HEK293 (cell line): ENCODE data around the gene PHACTR3.
"Not testable (repeated sequence)": the region's sequence is repeated elsewhere in the genome, so short reads cannot be mapped to it uniquely, and the experiment has no call there.

Source experiments
- CTCF ChIA-PET: fragments of 350-600 bp; formaldehyde crosslinking; extraction: SDS; loops from one replicate; lab custom pipeline; 2021; ENCODE audit warnings: antibody characterized with exemption; lab: Yijun Ruan, JAX
- POLR2A ChIA-PET: fragments of 300-600 bp; formaldehyde crosslinking; extraction: SDS; loops from one replicate; lab custom pipeline; 2020; ENCODE audit warnings: antibody characterized with exemption, inconsistent platforms; lab: Yijun Ruan, JAX
- H3K27ac ChIP-seq: fragments of 200-500 bp; sonication (Bioruptor generic); 2 replicates; pipeline ENCODE4 v1.5.1; 2014; ENCODE audit warnings: low read depth, low read length, control low read depth, inconsistent platforms; ENCODE audit errors: extremely low read depth
- H3K36me3 ChIP-seq, 2 experiments: fragments of 200-500 bp in 1 of 2; sonication (Bioruptor generic) in 1 of 2; 1 replicate in 1 of 2; 2 replicates in 1 of 2; pipeline ENCODE4 v1.5.1; 2014 to 2017; ENCODE audit warnings: inconsistent platforms in 2 of 2, low read length in 2 of 2; ENCODE audit not compliant: control insufficient read depth in 2 of 2, insufficient read depth in 1 of 2
- H3K4me1 ChIP-seq: fragments of 200-500 bp; sonication (Bioruptor generic); 2 replicates; pipeline ENCODE4 v1.5.1; 2014; ENCODE audit warnings: mild to moderate bottlenecking, low read length, inconsistent platforms; ENCODE audit not compliant: control insufficient read depth, insufficient read depth
- H3K4me3 ChIP-seq: 2 replicates; pipeline ENCODE4 v1.5.1; 2011; ENCODE audit warnings: low read depth, mild to moderate bottlenecking, control low read depth, low read length, moderate library complexity
- H3K9me3 ChIP-seq: fragments of 200-500 bp; sonication (Bioruptor generic); 2 replicates; pipeline ENCODE4 v1.5.1; 2014; ENCODE audit warnings: low read depth, low read length, inconsistent platforms; ENCODE audit not compliant: control insufficient read depth, insufficient read depth
- BCL11A ChIP-seq: fragments of 450-650 bp; formaldehyde crosslinking; IDR thresholded peaks from 2 replicates; pipeline ENCODE4 v1.5.1; 2016; ENCODE audit warnings: low read depth, missing biosample characterization, missing genetic modification characterization
- FEZF1 ChIP-seq: fragments of 450-650 bp; formaldehyde crosslinking; IDR thresholded peaks from 2 replicates; pipeline ENCODE4 v1.5.1; 2016; ENCODE audit warnings: missing biosample characterization, missing genetic modification characterization
- GLIS2 ChIP-seq: fragments of 450-650 bp; formaldehyde crosslinking; IDR thresholded peaks from 2 replicates; pipeline ENCODE4 v1.5.1; 2016; ENCODE audit warnings: missing biosample characterization, missing genetic modification characterization
- KLF8 ChIP-seq: fragments of 450-650 bp; formaldehyde crosslinking; IDR thresholded peaks from 2 replicates; pipeline ENCODE4 v1.5.1; 2016; ENCODE audit warnings: missing biosample characterization, missing genetic modification characterization
- ZBTB1 ChIP-seq: fragments of 450-650 bp; formaldehyde crosslinking; IDR thresholded peaks from 2 replicates; pipeline ENCODE4 v1.5.1; 2016; ENCODE audit warnings: missing biosample characterization, missing genetic modification characterization
- ZBTB8A ChIP-seq: fragments of 450-650 bp; formaldehyde crosslinking; IDR thresholded peaks from 2 replicates; pipeline ENCODE4 v1.5.1; 2016; ENCODE audit warnings: missing biosample characterization, missing genetic modification characterization
- ZNF10 ChIP-seq: fragments of 450-650 bp; formaldehyde crosslinking; IDR thresholded peaks from 2 replicates; pipeline ENCODE4 v1.5.1; 2017; ENCODE audit warnings: missing biosample characterization, missing genetic modification characterization
- ZNF155 ChIP-seq: fragments of 450-650 bp; formaldehyde crosslinking; IDR thresholded peaks from 2 replicates; pipeline ENCODE4 v1.5.1; 2016; ENCODE audit warnings: missing biosample characterization, missing genetic modification characterization
- ZNF157 ChIP-seq: fragments of 450-650 bp; formaldehyde crosslinking; IDR thresholded peaks from 2 replicates; pipeline ENCODE4 v1.5.1; 2016; ENCODE audit warnings: missing biosample characterization, missing genetic modification characterization
- ZNF16 ChIP-seq: fragments of 450-650 bp; formaldehyde crosslinking; IDR thresholded peaks from 2 replicates; pipeline ENCODE4 v1.5.1; 2016; ENCODE audit warnings: low read depth, missing biosample characterization, missing genetic modification characterization
- ZNF175 ChIP-seq: fragments of 450-650 bp; formaldehyde crosslinking; IDR thresholded peaks from 2 replicates; pipeline ENCODE4 v1.5.1; 2016; ENCODE audit warnings: missing biosample characterization, missing genetic modification characterization
- ZNF248 ChIP-seq: fragments of 450-650 bp; formaldehyde crosslinking; IDR thresholded peaks from 2 replicates; pipeline ENCODE4 v1.5.1; 2017; ENCODE audit warnings: missing biosample characterization, missing genetic modification characterization
- ZNF324 ChIP-seq: fragments of 450-650 bp; formaldehyde crosslinking; IDR thresholded peaks from 2 replicates; pipeline ENCODE4 v1.5.1; 2016; ENCODE audit warnings: missing biosample characterization, missing genetic modification characterization
- ZNF341 ChIP-seq: fragments of 450-650 bp; formaldehyde crosslinking; IDR thresholded peaks from 2 replicates; pipeline ENCODE4; 2016; ENCODE audit warnings: low read depth, missing biosample characterization, missing genetic modification characterization
- ZNF514 ChIP-seq: fragments of 450-650 bp; formaldehyde crosslinking; IDR thresholded peaks from 2 replicates; pipeline ENCODE4 v1.5.1; 2016; ENCODE audit warnings: missing biosample characterization, missing genetic modification characterization
- ZNF530 ChIP-seq: fragments of 450-650 bp; formaldehyde crosslinking; IDR thresholded peaks from 2 replicates; pipeline ENCODE4 v1.5.1; 2016; ENCODE audit warnings: low read depth, missing biosample characterization, missing genetic modification characterization
- ZNF626 ChIP-seq: fragments of 450-650 bp; sonication (Bioruptor Pico); formaldehyde crosslinking; IDR thresholded peaks from 2 replicates; pipeline ENCODE4 v1.5.1; 2018; ENCODE audit warnings: missing biosample characterization, missing genetic modification characterization, inconsistent platforms
- ZNF670 ChIP-seq: fragments of 450-650 bp; formaldehyde crosslinking; IDR thresholded peaks from 2 replicates; pipeline ENCODE4 v1.5.1; 2016; ENCODE audit warnings: missing biosample characterization, missing genetic modification characterization, low read depth
- ZNF677 ChIP-seq: fragments of 450-650 bp; IDR thresholded peaks from 2 replicates; pipeline ENCODE4 v1.5.0; 2018; ENCODE audit warnings: missing biosample characterization, mild to moderate bottlenecking, missing genetic modification characterization, moderate library complexity
- ZNF747 ChIP-seq: fragments of 450-650 bp; formaldehyde crosslinking; IDR thresholded peaks from 2 replicates; pipeline ENCODE4 v1.5.1; 2016; ENCODE audit warnings: missing biosample characterization, missing genetic modification characterization
- ZNF785 ChIP-seq: fragments of 450-650 bp; formaldehyde crosslinking; IDR thresholded peaks from 2 replicates; pipeline ENCODE4 v1.5.1; 2016; ENCODE audit warnings: missing biosample characterization, missing genetic modification characterization
- ZNF792 ChIP-seq: fragments of 450-650 bp; formaldehyde crosslinking; IDR thresholded peaks from 2 replicates; pipeline ENCODE4 v1.5.1; 2016; ENCODE audit warnings: missing biosample characterization, missing genetic modification characterization
- ZSCAN23 ChIP-seq: fragments of 450-650 bp; formaldehyde crosslinking; IDR thresholded peaks from 2 replicates; pipeline ENCODE4 v1.5.1; 2016; ENCODE audit warnings: missing biosample characterization, missing genetic modification characterization
- TF ChIP-seq, protein P1 (sequence below): fragments of 450-650 bp; IDR thresholded peaks from 2 replicates; pipeline ENCODE4 v1.5.1; 2018; ENCODE audit warnings: missing biosample characterization, missing genetic modification characterization
- TF ChIP-seq, protein P2 (sequence below): fragments of 450-650 bp; formaldehyde crosslinking; IDR thresholded peaks from 2 replicates; pipeline ENCODE4 v1.5.1; 2017; ENCODE audit warnings: missing biosample characterization, mild to moderate bottlenecking, missing genetic modification characterization, moderate library complexity

PHACTR3 gene

DNA sequence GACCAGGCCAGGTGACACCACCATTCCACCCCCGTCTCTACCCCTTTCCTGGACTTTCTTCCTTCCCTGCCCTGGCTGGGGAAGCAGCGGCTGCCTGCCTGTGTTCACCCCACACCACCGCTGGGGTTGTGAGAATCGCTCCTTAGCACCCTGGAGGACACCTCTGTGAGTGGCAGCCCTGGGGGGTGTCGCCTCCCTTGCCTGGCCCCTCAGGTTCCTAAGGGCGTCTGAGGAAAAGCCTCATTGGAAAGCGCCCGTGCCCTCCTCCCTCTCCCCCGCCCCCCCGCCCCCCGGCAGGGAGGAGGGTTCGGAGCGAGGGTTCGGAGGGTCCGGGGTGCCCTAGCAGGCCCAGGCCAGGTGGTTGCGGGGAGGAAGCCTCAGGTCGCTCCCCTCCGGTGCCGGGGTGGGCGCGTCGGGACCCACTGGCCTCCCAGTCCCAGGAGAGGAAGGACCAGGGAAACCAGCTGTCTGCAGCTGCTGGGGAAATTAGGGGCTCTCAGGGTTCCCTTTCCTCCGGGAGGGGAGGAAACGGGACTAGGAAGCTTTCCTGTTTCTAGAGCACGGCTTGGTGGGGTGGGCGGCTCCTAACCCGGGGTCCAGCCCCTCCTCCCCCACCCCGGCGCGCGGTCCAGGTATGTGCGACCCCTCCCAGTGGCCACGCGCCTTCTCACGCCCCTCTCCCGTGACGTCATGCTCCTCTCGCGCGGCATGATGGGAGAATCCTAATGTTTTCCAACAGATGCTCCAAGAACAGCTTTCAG, at the start of gene PHACTR3:
PHACTR3 (plus strand) TSS at position 760 of the 761 bp plus-strand sequence. CDS start 475 bp downstream, outside the sequence.
- no peak within 1 kb of the TSS for H3K27ac ChIP-seq

DNA sequence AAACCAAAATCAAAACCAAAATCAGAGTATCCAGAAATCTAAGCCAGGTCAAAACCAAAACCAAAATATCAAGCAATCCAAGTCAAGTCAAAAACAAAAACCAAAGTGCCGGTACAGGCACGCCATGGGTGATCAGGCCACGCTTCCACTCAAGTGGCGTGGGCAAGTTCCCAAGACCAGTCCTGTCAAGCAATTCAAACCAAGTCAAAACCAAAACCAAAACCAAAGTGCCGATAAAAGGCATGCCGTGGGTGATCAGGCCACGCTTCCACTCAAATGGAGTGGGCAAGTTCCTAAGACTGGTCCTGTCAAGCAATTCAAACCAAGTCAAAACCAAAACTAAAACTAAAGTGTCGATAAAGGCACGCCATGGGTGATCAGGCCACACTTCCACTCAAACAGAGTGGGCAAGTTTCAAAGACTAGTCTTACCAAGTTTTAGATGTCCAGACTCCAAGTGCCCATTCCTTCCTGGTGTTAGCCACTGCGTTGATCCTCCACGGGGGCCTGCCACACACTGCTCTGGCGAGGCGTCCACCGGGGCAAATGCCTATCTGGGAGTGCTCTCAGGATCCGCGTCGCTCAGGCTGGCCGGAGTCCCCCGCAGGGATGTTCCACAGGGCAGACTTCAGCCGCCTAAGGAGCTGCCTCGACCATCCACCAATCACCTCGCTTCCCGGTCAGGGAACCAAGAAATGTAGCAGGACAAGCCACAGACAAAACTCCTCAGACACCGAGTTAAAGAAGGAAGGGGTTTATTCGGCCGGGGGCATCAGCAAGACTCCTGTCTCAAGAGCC, 46.4 kb upstream of the PHACTR3 start:
- H3K9me3 ChIP-seq, H3K36me3 ChIP-seq, H3K27ac ChIP-seq, POLR2A ChIA-PET, H3K4me1 ChIP-seq, H3K4me3 ChIP-seq: not testable (repeated sequence)
- CTCF ChIA-PET = interaction anchor here (0.6 to 0.7 kb wide), 2 partner anchors 35 to 49 kb away, joined by 3 to 5 read pairs; no protein-coding TSS in a partner anchor

More for the DNA sequence above, at the start of gene PHACTR3:
- Histone ChIP-seq H3K4me1 (no peaks in the 10 kb centered on the region), H3K36me3 (no peaks in the 10 kb centered on the region), H3K9me3 (no peaks in the 10 kb centered on the region), H3K4me3 (no peak within 1 kb of the TSS; the same call in 1 of the 2 replicates)
- CTCF ChIA-PET = interaction anchor here (0.6 kb wide), 1 partner anchor 244 kb away, joined by 3 read pairs; no protein-coding TSS in a partner anchor
- TF ChIP-seq ZNF677 (tag by site-specific recombination) (no peak), BCL11A (no peak), ZBTB8A (no peak), ZNF324 (no peak), ZNF530 (no peak), ZNF670 (tag by site-specific recombination) (no peak), GLIS2 (tag by site-specific recombination) (no peak), ZNF626 (tag by site-specific recombination) (no peak), ZSCAN23 (tag by site-specific recombination) (no peak), FEZF1 (no peak), ZNF747 (no peak), ZNF514 (tag by site-specific recombination) (no peak)
- TF ChIP-seq, protein P1, sequence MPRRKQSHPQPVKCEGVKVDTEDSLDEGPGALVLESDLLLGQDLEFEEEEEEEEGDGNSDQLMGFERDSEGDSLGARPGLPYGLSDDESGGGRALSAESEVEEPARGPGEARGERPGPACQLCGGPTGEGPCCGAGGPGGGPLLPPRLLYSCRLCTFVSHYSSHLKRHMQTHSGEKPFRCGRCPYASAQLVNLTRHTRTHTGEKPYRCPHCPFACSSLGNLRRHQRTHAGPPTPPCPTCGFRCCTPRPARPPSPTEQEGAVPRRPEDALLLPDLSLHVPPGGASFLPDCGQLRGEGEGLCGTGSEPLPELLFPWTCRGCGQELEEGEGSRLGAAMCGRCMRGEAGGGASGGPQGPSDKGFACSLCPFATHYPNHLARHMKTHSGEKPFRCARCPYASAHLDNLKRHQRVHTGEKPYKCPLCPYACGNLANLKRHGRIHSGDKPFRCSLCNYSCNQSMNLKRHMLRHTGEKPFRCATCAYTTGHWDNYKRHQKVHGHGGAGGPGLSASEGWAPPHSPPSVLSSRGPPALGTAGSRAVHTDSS (tag by site-specific recombination) = no peak
- TF ChIP-seq, protein P2, sequence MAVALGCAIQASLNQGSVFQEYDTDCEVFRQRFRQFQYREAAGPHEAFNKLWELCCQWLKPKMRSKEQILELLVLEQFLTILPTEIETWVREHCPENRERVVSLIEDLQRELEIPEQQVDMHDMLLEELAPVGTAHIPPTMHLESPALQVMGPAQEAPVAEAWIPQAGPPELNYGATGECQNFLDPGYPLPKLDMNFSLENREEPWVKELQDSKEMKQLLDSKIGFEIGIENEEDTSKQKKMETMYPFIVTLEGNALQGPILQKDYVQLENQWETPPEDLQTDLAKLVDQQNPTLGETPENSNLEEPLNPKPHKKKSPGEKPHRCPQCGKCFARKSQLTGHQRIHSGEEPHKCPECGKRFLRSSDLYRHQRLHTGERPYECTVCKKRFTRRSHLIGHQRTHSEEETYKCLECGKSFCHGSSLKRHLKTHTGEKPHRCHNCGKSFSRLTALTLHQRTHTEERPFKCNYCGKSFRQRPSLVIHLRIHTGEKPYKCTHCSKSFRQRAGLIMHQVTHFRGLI (tag by site-specific recombination) = no peak
- POLR2A ChIA-PET = no interaction called here

DNA sequence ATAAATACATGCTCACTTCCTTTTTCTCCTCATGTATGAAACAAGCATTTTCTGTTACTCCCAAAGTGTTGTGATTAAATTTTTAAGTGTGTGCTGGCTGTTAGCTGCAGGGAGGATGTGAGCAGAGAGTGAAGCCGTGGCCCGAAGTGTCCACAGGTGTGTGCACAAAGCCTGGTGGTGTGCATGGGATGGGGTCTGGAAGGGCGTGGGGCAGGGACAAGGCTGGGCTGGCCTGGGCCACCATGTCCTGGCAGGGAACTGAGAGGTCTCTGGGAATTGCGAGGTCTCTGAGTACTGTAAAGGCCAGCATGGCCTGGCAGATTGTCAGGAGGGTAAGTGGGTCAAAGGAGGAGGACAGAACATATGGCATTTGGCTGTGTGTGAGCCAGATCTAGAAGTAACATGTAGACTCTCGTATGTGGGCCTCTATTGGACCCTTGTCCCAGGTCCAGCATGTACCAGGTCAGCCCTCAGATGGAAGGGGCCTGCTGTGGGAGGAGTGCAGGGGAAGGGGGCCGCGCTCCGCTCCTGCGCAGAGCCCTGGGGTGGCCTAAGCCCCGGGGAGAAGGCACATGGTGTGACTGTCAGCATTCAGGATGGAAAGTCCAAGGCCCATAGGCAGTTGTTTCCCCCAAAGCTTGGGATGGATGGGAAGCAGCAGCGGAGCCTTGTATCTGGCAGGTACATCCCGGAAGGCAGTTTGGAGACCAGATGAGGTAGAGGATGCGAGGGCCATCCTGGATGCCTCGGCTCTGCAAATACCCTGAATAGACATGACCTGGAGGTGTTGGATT, 45.1 kb upstream of the PHACTR3 start:
- Histone ChIP-seq H3K36me3 (no peaks in the 10 kb centered on the region), H3K9me3 (no peaks in the 10 kb centered on the region), H3K4me3 (no peak overlapping the region), H3K27ac (no peak overlapping the region), H3K4me1 (no peaks in the 10 kb centered on the region)
- TF ChIP-seq ZNF10 (tag by site-specific recombination) (no peak), ZNF16 (tag by site-specific recombination) (no peak), KLF8 (tag by site-specific recombination) (no peak), ZNF792 (tag by site-specific recombination) (no peak), ZBTB1 (tag by site-specific recombination) (no peak), ZNF155 (tag by site-specific recombination) (no peak), ZNF341 (tag by site-specific recombination) (no peak), ZNF175 (tag by site-specific recombination) (no peak), ZNF248 (tag by site-specific recombination) (no peak), ZNF785 (tag by site-specific recombination) (no peak), ZNF157 (no peak)
- ChIA-PET CTCF (interaction anchor here (0.5 to 3.0 kb wide), 3 partner anchors 11 to 189 kb away, joined by 3 to 48 read pairs (median 7); no protein-coding TSS in a partner anchor), POLR2A (no interaction called here)
